Measurements from ENCODE around the gene OSCAR.

Gene OSCAR

GRCh38 chr19:54081032-54081431, 19.6 kb downstream of the OSCAR start, which contains the start of gene TARM1:
TSS of gene TARM1 (minus strand) at chr19:54081365. CDS start at chr19:54081340, 25 bp downstream.
- DNase-seq, result no peak

GRCh38 chr19:54077334-54077733, 23.3 kb downstream of the OSCAR start:
- no peak for DNase-seq

GRCh38 chr19:54074851-54075250, 25.8 kb downstream of the OSCAR start:
- no peak for DNase-seq

- no peak for DNase-seq
Measured at GRCh38 chr19:54073829-54074228, 26.8 kb downstream of the OSCAR start.

- no peak for DNase-seq
Measured at GRCh38 chr19:54069470-54069869, 31.1 kb downstream of the OSCAR start.

DNA sequence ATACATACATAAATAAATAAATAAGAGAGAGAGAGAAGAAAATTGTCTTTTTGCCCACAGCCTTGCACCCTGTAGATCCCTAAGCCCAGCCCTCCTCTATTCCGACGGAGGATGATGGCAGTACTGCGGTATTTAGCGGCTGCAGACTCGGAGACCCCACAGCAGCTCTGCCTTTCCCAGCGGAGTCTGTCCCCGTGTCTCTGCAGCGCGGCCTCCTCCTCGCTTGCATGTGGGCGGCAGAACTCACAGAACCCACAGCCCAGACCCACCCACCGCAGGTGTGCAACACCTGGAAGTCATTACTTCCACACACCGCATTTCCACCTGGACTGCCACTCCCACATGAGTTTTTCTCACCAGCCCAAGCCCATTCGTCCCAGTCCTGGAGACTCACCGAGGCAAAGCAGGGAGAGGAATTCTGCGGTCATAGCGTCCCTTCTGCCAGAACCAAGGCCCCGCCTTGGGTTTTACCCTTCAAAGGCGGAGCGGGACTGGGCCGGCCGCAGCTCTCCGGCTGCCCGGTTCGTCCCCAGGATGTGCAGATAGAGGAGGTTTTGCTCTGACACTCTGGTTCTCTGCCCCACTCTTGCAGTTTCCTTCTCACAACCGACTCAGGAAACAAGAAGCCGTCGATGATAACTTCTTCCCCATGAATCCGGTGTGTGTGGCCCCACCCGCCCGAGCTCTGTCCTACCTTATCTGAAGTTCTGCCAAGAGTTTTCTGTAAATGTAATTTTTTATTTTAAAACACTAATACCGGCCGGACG, 37.1 kb downstream of the OSCAR start, which contains the start of gene VSTM1:
Gene VSTM1 (minus strand): TSS at position 548 of the 767 bp plus-strand sequence. CDS start 120 bp downstream, at position 428.
- DNase-seq, result no peak

DNA sequence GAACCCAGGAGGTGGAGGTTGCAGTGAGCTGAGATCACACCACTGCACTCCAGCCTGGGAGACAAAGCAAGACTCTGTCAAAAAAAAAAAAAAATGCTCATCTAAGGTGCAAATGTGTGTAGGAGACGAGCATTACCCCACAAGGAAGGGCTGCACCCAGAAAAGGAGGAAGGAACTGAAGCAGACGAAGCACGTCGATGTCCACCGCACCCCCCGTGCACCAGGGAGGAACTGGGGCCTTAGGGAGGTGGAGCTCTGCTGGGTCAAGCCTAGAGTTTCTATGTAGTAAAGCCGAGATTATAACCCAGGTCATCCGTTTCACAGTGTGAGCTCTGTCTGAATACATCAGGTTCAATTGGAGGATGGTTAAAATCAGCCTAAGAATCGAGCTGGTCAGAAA, 38.0 kb downstream of the OSCAR start:
- no peak for DNase-seq

DNA sequence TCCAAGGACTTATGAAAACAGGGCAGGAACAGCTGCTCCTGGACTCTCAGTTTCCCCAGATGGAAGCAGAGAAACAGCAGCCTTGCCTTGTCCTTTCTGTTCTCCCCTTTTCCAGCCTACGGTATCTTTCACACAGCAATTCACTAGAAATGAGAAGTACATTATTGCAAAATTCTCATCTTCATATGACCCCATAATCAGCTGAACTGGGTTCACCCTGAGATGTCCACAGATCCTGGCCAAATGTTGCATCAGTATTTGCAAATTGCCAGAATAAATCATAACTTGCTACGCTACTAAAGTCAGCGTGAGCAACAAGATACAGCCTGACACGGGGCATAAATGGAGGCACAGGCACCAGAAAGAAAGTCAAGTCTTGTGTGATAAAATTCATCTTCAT, 53.0 kb downstream of the OSCAR start:
- DNase-seq, result no peak

DNA sequence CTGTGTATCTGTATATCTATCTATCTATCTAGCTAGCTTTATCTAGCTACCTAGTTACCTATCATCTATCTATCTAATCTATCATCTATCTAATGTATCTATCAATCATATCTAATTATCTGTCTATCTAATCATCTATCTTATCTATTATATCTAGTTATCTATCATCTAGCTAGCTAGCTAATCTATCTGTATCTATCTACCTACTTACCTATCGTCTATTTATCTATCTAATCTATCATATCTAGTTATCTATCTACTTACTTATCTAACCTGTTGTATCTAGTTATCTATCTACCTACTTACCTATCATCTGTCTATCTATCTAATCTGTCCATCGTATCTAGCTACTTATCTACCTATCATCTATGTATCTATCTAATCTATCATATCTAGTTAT, 54.8 kb downstream of the OSCAR start:
- no peak for DNase-seq

All from NCI-H187 treated with DMSO at 0.1 percent for 48 hours (cell line).